ENCODE data around the gene ZYG11A.
"Not testable (repeated sequence)": the region's sequence is repeated elsewhere in the genome, so short reads cannot be mapped to it uniquely, and the experiment has no call there.

ZYG11A gene

GRCh38 chr1:52842643-52843310 lies at the start of gene ZYG11A:
TSS of gene ZYG11A (plus strand) at chr1:52842760. CDS start at chr1:52842884, 124 bp downstream.
- no peak for FAIRE-seq

- not testable (repeated sequence) for FAIRE-seq
Observed at GRCh38 chr1:52793717-52794116, 48.8 kb upstream of the ZYG11A start.

- no peak for FAIRE-seq
Observed at GRCh38 chr1:52795464-52795863, 47.1 kb upstream of the ZYG11A start.

GRCh38 chr1:52798331-52798730 lies 44.2 kb upstream of the ZYG11A start:
- FAIRE-seq = no peak

- FAIRE-seq = no peak
Observed at GRCh38 chr1:52801011-52801410, 41.5 kb upstream of the ZYG11A start.

GRCh38 chr1:52804083-52804482 lies 38.5 kb upstream of the ZYG11A start:
- FAIRE-seq = not testable (repeated sequence)

GRCh38 chr1:52814465-52814864 lies 28.1 kb upstream of the ZYG11A start:
- no peak for FAIRE-seq

- FAIRE-seq = not testable (repeated sequence)
Observed at GRCh38 chr1:52820830-52821229, 21.7 kb upstream of the ZYG11A start.

GRCh38 chr1:52825868-52826267 lies 16.7 kb upstream of the ZYG11A start:
- peak; percentile 93 for FAIRE-seq

- no peak for FAIRE-seq
Observed at GRCh38 chr1:52834798-52835197, 7.8 kb upstream of the ZYG11A start.

- no peak for FAIRE-seq
Observed at GRCh38 chr1:52836035-52836434, 6.5 kb upstream of the ZYG11A start.

GRCh38 chr1:52839175-52839574 lies 3.4 kb upstream of the ZYG11A start:
- not testable (repeated sequence) for FAIRE-seq

GRCh38 chr1:52845119-52845518 lies 2.6 kb downstream of the ZYG11A start:
- not testable (repeated sequence) for FAIRE-seq

GRCh38 chr1:52848423-52848822 lies 5.9 kb downstream of the ZYG11A start:
- FAIRE-seq = no peak

GRCh38 chr1:52850951-52851350 lies 8.4 kb downstream of the ZYG11A start:
- no peak for FAIRE-seq

- FAIRE-seq = no peak
Observed at GRCh38 chr1:52852854-52853253, 10.3 kb downstream of the ZYG11A start.

GRCh38 chr1:52855584-52855983 lies 13.0 kb downstream of the ZYG11A start:
- no peak for FAIRE-seq

- FAIRE-seq = no peak
Observed at GRCh38 chr1:52856026-52856425, 13.5 kb downstream of the ZYG11A start.

GRCh38 chr1:52857443-52857842 lies 14.9 kb downstream of the ZYG11A start:
- no peak for FAIRE-seq

GRCh38 chr1:52862666-52863458 lies 20.3 kb downstream of the ZYG11A start:
- FAIRE-seq = no peak

GRCh38 chr1:52867087-52867863 lies 24.7 kb downstream of the ZYG11A start:
- FAIRE-seq = no peak

GRCh38 chr1:52869727-52870126 lies 27.2 kb downstream of the ZYG11A start:
- FAIRE-seq = not testable (repeated sequence)

GRCh38 chr1:52876843-52877242 lies 34.3 kb downstream of the ZYG11A start:
- no peak for FAIRE-seq

- no peak for FAIRE-seq
Observed at GRCh38 chr1:52877554-52877953, 35.0 kb downstream of the ZYG11A start.

Data from G401.6 (cell line).